Smooth muscle cell of the pulmonary artery (primary cell): ENCODE results near the gene NDUFAF4. TPM values are rescaled to one million over a fixed set of nuclear protein-coding genes. Genes with fewer than 3 reads are reported as not detected.

ENCODE experiments used
- total RNA-seq: library from RNA; depleted of rRNA; stranded (reverse); fragments of >200 nt; gene quantifications from 2 replicates; pipeline ENCODE4 v1.2.3, GENCODE V29; 2014

Gene NDUFAF4
- 5.3 and 6.8 TPM in 2 replicates for total RNA-seq

DNA sequence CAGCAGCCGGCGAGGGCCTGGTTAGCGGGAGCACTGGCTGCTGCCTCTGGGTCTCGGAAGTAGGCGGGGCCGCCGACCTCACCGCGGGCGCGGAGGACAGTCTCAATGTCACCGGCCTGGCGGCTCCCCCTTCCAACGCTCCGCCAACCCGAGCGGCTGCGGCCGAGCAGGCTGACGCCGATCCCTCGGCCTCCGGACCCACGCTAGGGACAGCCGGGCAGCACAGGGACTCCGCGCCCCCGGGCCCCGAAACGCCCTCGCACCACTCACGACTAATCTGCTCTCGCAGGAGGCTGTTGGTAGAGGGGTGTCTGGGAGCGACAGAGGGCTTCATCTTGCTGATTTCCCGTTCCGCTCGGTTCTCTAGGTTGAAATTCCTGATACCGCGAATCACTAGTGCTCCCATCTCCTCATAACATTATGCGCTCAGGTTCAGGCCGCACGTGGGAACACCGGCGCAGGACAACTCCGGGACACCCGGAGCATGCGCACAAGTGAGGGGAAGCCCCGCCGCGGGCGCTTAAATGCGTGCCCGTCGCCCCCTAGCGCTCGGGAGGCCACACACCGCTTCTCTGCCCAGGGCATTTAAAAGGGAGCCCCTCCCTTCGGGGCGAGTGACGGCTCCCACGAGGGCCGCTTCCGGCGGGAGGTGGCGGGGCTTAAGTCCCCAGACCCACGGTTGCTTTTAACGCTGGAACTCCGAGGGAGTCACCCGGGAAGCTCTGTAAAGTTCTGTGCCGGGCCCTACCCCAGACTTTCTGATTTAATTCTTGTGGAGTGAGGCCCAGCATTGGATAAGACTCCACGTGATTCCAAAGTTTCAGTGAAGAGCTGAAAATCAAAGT lies at the start of gene NDUFAF4:
NDUFAF4 (minus strand) TSS at position 496 of the 845 bp plus-strand sequence; CDS start at position 406, 90 bp downstream.

Other genes with a start within 250 kb of the NDUFAF4 start
- gene GPR63, start 60.4 kb downstream of the NDUFAF4 start, total RNA-seq, result 0.20 and 0.52 TPM in 2 replicates
- gene KLHL32, start 26.8 kb upstream of the NDUFAF4 start, total RNA-seq, result 0.03 TPM in 1 of 2 replicates, not detected in the other